Fibroblast of pulmonary artery (primary cell): Measurements from ENCODE around the gene CXCL1.

ENCODE experiments used
- DNase-seq: peaks from one replicate; pipeline ENCODE4 v3.0.0-alpha.2; 2010; ENCODE audit warnings: low read depth
- H3K4me3 ChIP-seq: replicated peaks from 2 replicates; pipeline ENCODE4 v1.5.1; 2011; ENCODE audit warnings: low read depth, mild to moderate bottlenecking, control low read depth, low read length, moderate library complexity
- TF ChIP-seq, protein P1 (sequence below): IDR thresholded peaks from 2 replicates; pipeline ENCODE4 v1.5.1; 2011; ENCODE audit warnings: mild to moderate bottlenecking, control low read depth, low read length, inconsistent platforms; ENCODE audit errors: missing control alignments

The CXCL1 gene

DNA sequence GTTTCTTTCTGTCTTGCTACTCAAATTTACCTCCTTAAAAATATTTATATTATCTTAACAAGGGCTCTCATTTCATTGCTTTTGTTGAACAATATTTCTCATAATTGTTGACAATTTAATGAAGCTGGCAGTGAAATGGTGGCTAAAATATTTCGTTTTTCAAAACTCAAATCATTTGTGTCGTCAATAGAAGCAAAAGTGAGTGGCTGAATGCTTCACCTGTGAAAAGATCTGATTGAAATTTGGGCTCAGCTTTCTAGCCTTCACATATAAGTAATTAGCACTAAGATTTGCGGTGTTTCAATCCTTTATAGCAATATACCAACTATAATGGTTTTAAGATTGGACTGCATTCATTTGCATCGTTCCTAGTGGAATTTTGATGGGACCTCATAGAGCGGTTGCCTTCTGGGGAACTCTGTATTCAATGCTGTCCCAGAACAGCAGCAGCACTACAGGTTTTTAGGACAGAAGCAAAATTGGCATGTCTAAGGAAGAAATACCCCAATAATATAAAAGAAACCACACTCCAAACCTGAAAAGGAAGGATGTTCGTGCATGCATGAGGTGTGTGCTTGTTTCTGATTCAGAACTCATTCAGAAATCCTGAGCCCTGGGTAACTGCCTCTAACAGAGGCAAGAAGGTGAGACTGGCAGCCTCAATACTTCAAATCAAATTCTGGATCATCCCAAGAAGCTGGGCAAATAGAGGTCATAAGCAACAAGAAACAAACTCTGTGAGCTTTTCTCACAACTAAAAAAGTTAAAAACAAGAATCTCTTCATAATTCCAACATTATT lies 2.5 kb downstream of the CXCL1 start:
- H3K4me3 ChIP-seq = peak overlapping the region; percentile 67
- TF ChIP-seq, protein P1, sequence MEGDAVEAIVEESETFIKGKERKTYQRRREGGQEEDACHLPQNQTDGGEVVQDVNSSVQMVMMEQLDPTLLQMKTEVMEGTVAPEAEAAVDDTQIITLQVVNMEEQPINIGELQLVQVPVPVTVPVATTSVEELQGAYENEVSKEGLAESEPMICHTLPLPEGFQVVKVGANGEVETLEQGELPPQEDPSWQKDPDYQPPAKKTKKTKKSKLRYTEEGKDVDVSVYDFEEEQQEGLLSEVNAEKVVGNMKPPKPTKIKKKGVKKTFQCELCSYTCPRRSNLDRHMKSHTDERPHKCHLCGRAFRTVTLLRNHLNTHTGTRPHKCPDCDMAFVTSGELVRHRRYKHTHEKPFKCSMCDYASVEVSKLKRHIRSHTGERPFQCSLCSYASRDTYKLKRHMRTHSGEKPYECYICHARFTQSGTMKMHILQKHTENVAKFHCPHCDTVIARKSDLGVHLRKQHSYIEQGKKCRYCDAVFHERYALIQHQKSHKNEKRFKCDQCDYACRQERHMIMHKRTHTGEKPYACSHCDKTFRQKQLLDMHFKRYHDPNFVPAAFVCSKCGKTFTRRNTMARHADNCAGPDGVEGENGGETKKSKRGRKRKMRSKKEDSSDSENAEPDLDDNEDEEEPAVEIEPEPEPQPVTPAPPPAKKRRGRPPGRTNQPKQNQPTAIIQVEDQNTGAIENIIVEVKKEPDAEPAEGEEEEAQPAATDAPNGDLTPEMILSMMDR = no peak
- DNase-seq = peak; percentile 62

DNA sequence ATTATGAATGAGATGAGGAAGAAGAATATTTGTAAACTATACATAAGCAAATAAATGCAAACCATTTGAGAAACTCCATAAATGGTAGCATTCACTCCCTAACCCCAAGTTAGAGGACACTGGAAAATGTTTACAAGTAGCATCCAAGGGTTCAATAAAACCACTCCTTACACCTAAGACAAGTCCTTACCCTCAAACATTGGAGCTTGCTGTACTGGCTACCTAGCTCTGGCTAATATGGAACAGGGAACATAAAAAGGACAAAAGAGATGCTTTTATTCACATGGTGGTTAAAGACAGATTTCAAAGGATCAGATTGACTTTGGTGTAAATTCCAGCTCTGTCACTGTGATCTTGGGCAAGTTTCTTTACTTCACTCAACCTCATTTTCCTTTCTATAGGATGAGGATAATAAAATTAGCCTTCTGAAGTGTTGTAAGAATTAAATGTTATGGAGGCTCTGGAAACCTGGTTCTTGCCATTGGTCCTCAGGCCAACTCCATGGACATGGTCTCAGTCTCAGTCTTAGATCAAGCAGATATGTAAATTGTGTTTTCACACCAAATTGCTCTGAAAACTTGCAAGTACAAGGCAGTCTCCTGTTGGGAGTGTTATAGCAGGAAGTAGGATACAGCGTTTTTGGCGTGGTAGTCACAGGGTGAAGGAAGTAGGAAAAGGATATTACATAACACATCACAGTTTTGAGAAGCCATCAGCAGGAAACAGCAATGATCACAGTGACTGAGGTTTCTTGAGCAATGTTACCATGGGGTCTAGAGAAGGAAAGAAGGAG lies 3.3 kb downstream of the CXCL1 start:
- TF ChIP-seq, protein P1 = no peak
- H3K4me3 ChIP-seq = no peak overlapping the region
- DNase-seq = peak; percentile 78

DNA sequence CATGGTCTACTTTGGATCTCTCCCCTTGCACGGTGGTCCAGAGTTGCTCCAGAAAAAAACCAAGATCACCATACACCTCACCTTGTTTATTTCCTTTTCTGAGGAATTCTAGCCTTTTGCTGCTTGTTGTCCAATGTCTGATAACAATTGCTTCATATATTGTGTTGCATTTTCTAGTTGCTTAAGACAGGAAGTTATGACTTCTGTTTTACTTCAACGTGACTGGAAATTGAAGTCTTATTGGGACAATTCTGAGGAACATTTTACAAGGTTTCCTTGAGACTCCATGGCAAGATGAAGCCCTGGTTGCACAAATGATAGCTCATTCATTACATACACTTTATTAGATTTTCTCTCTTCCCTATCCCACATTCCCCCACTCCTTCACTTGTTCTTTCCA lies 5.2 kb downstream of the CXCL1 start:
- TF ChIP-seq, protein P1 = no peak
- no peak overlapping the region for H3K4me3 ChIP-seq
- DNase-seq = peak; percentile 75

DNA sequence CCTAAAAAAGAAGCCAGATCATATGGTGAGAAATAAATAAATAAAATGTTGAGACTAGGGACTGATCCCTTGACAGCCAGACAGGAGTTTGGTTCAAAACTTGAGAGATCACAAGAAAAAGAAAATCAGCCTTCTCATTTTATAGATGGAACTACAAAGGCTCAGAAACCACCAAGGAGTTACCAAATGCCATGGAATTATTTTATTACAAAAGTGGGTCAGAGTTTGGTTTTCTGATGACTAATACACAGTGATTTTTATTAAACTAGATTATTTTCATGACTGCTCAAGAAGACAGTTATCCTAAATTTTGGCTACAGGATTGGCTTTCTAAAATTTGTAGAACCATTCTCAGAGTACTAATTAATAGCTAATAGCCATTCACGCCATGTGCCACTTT lies 6.2 kb downstream of the CXCL1 start:
- TF ChIP-seq, protein P1 = no peak
- H3K4me3 ChIP-seq = no peak overlapping the region
- DNase-seq = no peak

DNA sequence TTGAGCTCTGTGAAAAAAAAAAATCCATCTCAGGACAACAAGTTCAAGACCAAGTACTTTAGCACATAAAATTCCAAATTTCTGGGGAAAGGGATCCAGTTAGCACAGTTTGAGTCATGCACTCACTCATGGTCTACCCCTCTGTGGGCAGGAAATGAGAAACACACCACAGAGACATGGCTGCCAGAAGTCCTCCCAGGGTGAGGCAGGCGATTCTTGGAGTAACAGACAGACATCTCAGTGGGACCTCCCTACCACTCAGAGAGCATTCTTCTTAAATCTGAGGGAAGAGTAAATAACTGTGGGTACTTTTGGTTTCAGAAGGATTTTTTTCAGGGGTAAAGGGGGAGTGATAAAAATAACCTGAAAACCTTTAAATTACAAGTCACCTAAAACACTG lies 14.1 kb downstream of the CXCL1 start:
- H3K4me3 ChIP-seq = no peak overlapping the region
- peak; percentile 53 for DNase-seq
- TF ChIP-seq, protein P1 = no peak

DNA sequence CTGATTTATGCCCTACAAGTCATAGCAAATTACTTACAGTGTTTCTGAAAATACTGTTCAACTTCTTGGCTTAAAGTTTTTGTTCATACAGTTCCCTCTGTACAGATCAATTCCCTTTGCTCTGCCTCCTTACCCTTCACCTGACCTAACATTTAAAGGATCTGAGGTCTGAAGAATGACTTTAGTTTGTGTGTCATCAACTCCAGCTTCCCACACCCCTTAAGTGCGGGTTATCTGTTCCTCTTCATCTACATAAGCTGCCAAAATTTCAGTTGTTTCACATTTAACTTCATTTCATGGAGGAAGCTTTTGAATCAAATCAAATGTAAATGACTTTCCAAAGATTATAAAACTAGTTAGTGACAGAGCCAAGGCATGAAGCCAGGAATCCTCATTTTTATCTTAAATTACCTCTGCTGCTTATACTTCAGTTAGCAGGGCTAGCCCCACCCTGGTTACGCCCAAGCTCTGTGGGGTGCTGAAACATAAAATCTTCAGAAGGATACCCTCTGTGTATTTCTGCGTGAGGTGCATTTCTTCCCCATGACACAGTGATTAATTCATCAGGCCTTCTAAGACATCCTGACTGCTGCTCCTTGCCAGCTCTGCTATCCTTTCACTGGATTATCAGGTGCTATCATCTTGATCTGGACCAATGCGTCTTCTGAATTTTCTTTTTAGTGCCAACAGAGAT lies 16.5 kb downstream of the CXCL1 start:
- TF ChIP-seq, protein P1 = no peak

More for the DNA sequence above, 16.5 kb downstream of the CXCL1 start:
- H3K4me3 ChIP-seq = no peak overlapping the region
- DNase-seq = no peak
